SK-N-MC (cell line): Measurements from ENCODE around the gene CARD11.

ENCODE experiments used
- EZH2 ChIP-seq: fragments of 200-600 bp; sonication (generic); IDR thresholded peaks from one replicate; pipeline ENCODE4 v1.6.1; 2017; ENCODE audit warnings: antibody characterized with exemption
- POLR2AphosphoS5 ChIP-seq: IDR thresholded peaks from 2 replicates; pipeline ENCODE4 v1.6.1; 2012; ENCODE audit warnings: mild to moderate bottlenecking, low read depth, low read length, borderline replicate concordance

GRCh38 chr7:2962865-2963264 is 80.8 kb downstream of the CARD11 start:
- TF ChIP-seq EZH2 (no peak), POLR2AphosphoS5 (no peak)
